Left ventricle myocardium inferior (tissue), 1 donor: ENCODE data around the gene RRP7A. TPM values are rescaled to one million over a fixed set of nuclear protein-coding genes. Genes with fewer than 3 reads are reported as not detected.

ENCODE experiments used
- DNase-seq: peaks from one replicate; pipeline ENCODE4 v3.0.0-alpha.2; 2020
- H3K27ac ChIP-seq: fragments of 200-600 bp; replicated peaks from 2 replicates; pipeline ENCODE4 v1.8.0; 2021
- H3K27me3 ChIP-seq: fragments of 200-600 bp; 2 replicates; pipeline ENCODE4 v1.8.0; 2021; ENCODE audit warnings: low read depth
- H3K36me3 ChIP-seq: fragments of 200-600 bp; 2 replicates; pipeline ENCODE4 v1.8.0; 2021
- H3K4me1 ChIP-seq: fragments of 200-600 bp; 2 replicates; pipeline ENCODE4 v1.8.0; 2021
- H3K4me3 ChIP-seq: fragments of 200-600 bp; 2 replicates; pipeline ENCODE4 v1.8.0; 2021; ENCODE audit warnings: mild to moderate bottlenecking, moderate library complexity
- H3K9me3 ChIP-seq: fragments of 200-600 bp; replicated peaks from 2 replicates; pipeline ENCODE4 v1.8.0; 2021
- intact Hi-C: fragments of 100-400 bp; cut with micrococcal nuclease; formaldehyde crosslinking; loops from one replicate; pipeline ENCODE4 v1.11.0; 2022
- total RNA-seq: library from RNA; stranded (reverse); fragmentation: NEBNext Ultra II Directional; extraction: Animal tissue kit (Norgen Biotek cat#: 25700); gene quantifications from one replicate; pipeline ENCODE4 v1.2.1, GENCODE V29; 2021
- TF ChIP-seq, protein P1 (sequence below): fragments of 200-600 bp; IDR thresholded peaks from 2 replicates; pipeline ENCODE4 v1.8.0; 2021; ENCODE audit warnings: antibody characterized with exemption, mild to moderate bottlenecking, borderline replicate concordance
- donor health status: DM: no; HTN: yes; CAD: no; lungs with severe emphysema.

RRP7A gene
- total RNA-seq, 1 donor from 2014 or later, result 15.8 TPM

DNA sequence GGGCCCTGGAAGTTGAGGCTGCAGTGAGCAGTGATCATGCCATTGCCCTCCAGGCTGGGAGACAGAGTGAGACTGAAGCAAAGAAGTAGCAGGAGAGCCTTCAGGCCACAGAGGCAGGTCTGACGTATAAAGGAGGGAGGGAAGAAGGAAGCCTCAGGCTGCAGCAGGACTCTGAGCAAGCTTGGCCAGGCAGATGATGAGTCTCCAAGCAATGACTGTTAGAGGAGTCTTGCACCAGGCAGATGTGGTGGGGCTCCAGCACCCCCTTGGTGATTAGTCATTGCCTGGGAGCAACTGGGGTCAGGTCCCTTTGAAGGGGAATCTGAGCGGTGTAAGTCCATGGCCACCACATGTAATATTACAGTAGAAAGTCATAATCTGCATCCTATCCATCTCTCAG, 50.8 kb downstream of the RRP7A start:
- no peak for DNase-seq
- TF ChIP-seq, protein P1, sequence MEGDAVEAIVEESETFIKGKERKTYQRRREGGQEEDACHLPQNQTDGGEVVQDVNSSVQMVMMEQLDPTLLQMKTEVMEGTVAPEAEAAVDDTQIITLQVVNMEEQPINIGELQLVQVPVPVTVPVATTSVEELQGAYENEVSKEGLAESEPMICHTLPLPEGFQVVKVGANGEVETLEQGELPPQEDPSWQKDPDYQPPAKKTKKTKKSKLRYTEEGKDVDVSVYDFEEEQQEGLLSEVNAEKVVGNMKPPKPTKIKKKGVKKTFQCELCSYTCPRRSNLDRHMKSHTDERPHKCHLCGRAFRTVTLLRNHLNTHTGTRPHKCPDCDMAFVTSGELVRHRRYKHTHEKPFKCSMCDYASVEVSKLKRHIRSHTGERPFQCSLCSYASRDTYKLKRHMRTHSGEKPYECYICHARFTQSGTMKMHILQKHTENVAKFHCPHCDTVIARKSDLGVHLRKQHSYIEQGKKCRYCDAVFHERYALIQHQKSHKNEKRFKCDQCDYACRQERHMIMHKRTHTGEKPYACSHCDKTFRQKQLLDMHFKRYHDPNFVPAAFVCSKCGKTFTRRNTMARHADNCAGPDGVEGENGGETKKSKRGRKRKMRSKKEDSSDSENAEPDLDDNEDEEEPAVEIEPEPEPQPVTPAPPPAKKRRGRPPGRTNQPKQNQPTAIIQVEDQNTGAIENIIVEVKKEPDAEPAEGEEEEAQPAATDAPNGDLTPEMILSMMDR, result no peak
- Histone ChIP-seq H3K36me3 (no peaks in the 10 kb centered on the region), H3K4me3 (no peak overlapping the region), H3K9me3 (no peaks in the 10 kb centered on the region), H3K27ac (no peak overlapping the region), H3K27me3 (peaks cover 24% of the 10 kb centered on the region), H3K4me1 (no peaks in the 10 kb centered on the region)
- intact Hi-C loops, result no loop called here

DNA sequence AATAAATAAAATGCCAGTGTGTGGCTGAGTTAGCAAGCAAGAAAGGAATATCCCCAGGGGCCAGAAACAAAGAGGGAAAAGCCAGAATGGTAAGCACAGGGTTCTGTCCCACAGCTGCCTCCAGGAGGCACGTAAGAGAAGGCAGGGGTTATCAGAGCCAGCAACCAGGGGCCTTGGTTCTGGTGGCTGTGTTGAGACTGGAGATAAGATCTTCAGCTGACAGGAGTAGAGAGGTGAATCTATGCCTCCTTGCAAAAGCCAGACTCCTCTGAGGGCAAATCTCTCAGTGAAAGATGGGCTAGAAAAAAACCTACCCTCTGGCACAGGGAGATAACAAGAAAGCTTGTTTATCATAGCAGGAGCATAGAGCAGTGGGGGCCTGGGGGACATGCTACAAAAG, 57.6 kb downstream of the RRP7A start:
- intact Hi-C loops, result no loop called here
- Histone ChIP-seq H3K27ac (no peak overlapping the region), H3K27me3 (peaks cover 86% of the 10 kb centered on the region), H3K9me3 (no peaks in the 10 kb centered on the region), H3K4me3 (no peak overlapping the region), H3K4me1 (peaks cover 8% of the 10 kb centered on the region), H3K36me3 (no peaks in the 10 kb centered on the region)
- TF ChIP-seq, protein P1, result no peak
- DNase-seq, result no peak

DNA sequence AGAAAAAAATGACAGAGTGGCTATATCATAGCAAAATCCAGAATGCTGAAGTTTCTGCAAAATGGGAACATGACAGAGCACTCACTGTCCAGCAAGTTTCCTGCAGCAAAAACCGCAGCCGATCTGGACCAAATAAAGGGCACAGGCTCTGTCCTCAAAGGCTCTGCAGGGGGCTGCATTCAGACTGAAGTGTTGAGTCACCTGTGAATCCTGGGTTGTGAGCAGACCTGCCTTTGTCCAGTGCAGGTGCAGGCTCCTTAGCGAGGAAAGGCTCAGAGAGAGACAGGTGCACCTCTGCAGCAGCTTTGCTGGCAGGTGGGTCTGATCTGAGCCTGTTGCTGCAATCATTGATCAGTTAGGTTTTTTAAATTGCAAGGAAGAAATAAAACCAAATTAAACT, 58.1 kb downstream of the RRP7A start:
- no peak overlapping the region for H3K4me3 ChIP-seq
- peaks cover 8% of the 10 kb centered on the region for H3K4me1 ChIP-seq
- no peaks in the 10 kb centered on the region for H3K36me3 ChIP-seq
- no peaks in the 10 kb centered on the region for H3K9me3 ChIP-seq
- H3K27ac ChIP-seq, result no peak overlapping the region
- intact Hi-C loops, result no loop called here
- DNase-seq, result no peak
- TF ChIP-seq, protein P1, result no peak
- H3K27me3 ChIP-seq, result peaks cover 87% of the 10 kb centered on the region

Other genes starting within 250 kb of the RRP7A start
- gene TCF20, start 249.1 kb downstream of the RRP7A start, total RNA-seq, result 17.2 TPM
- 1.2 TPM for gene NFAM1, start 87.4 kb downstream of the RRP7A start, total RNA-seq
- 3.5 TPM for gene SERHL2, start 34.2 kb upstream of the RRP7A start, total RNA-seq
- 35.2 TPM for gene POLDIP3, start 95.1 kb upstream of the RRP7A start, total RNA-seq
- 0.38 TPM for gene ATP5MGL, start 120.8 kb upstream of the RRP7A start, total RNA-seq
- gene CYB5R3, start 129.6 kb upstream of the RRP7A start, total RNA-seq, result 298 TPM
- gene A4GALT, start 201.1 kb upstream of the RRP7A start, total RNA-seq, result 94.9 TPM